ENCODE results near the gene COX18.

The COX18 gene

GRCh38 chr4:73080789-73081188 is 11.3 kb upstream of the COX18 start:
- Histone ChIP-seq H3K4me1 (ENCODE audit: control insufficient read depth, insufficient read depth, low read length) (no peaks in the 10 kb centered on the region), H3K4me3 (ENCODE audit: low read length) (no peak overlapping the region), H3K9ac (ENCODE audit: low read length) (no peak overlapping the region), H3K36me3 (ENCODE audit: control insufficient read depth, insufficient read depth, low read length) (no peaks in the 10 kb centered on the region), H3K9me3 (ENCODE audit: control insufficient read depth, low read length) (no peaks in the 10 kb centered on the region), H3K27me3 (ENCODE audit: control insufficient read depth, insufficient read depth, low read length) (no peaks in the 10 kb centered on the region)

DNA sequence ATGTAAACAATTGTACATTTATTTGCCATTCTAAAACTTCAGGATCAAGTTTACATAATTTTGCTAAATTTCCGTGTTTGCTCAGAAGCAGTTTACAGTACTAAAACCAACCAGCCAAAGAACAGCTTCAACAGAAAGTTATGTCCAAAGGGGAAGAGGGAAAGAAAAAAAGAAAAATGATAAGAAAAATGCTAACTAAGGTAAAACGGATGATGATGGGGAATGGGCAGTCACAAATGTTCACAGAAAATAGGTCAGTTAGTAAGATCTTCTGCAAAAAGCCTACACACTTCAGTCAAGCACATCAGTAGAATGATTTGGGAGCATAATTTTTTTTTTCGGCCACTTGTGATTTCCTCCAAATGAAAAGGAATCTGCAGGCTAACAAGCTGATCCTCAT is 6.3 kb upstream of the COX18 start:
- no peak overlapping the region for H3K4me3 ChIP-seq (ENCODE audit: low read length)
- no peaks in the 10 kb centered on the region for H3K27me3 ChIP-seq (ENCODE audit: control insufficient read depth, insufficient read depth, low read length)
- H3K4me1 ChIP-seq (ENCODE audit: control insufficient read depth, insufficient read depth, low read length) = no peaks in the 10 kb centered on the region
- H3K36me3 ChIP-seq (ENCODE audit: control insufficient read depth, insufficient read depth, low read length) = no peaks in the 10 kb centered on the region
- no peaks in the 10 kb centered on the region for H3K9me3 ChIP-seq (ENCODE audit: control insufficient read depth, low read length)
- no peak overlapping the region for H3K9ac ChIP-seq (ENCODE audit: low read length)

GRCh38 chr4:73070074-73070390 is 516 bp upstream of the COX18 start:
- Histone ChIP-seq H3K9ac (ENCODE audit: low read length) (peak overlapping the region; percentile 46), H3K27me3 (ENCODE audit: control insufficient read depth, insufficient read depth, low read length) (no peaks in the 10 kb centered on the region), H3K4me3 (ENCODE audit: low read length) (peak overlapping the region; percentile 43), H3K4me1 (ENCODE audit: control insufficient read depth, insufficient read depth, low read length) (peaks cover 4% of the 10 kb centered on the region), H3K36me3 (ENCODE audit: control insufficient read depth, insufficient read depth, low read length) (no peaks in the 10 kb centered on the region), H3K9me3 (ENCODE audit: control insufficient read depth, low read length) (no peaks in the 10 kb centered on the region)

DNA sequence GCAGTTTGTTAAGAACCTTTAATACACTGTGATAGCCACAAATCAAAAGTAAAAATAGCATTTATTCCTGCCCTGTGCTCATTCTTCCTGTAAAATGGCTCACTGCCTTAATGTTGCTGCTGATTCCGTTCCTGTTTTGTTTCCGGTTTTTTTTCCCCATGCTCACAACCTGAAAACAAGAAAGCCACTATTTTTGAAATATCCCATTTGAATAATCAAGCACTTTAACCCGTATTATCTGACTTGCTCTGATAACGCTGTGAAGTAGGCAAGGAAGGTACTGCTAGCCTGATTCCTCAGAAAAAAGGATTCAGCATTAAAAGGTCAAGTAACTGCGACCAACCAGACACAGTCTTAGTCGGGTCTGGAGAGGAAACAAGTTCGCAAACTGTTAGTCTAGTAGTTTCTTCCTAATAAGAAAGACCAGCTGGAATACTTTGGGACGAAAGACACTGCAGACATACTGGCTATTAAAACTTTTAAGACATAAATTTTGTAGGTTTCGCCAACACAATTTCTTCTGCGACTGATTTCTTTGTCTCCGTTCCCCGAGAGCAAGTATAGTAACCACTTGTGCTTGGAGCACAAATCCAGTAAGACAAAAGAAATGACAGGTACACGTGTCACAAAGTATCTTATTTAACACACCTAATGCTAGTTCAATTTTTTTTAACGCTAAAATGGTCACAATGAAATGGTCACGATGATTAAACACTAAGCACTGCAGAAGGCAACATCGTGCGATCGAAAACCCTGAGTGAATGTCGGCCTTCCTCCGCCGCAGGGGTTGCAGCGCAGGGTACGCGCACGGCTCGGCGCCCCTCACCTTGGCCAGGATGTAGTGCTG is 802 bp downstream of the COX18 start:
- H3K27me3 ChIP-seq (ENCODE audit: control insufficient read depth, insufficient read depth, low read length) = no peaks in the 10 kb centered on the region
- peak overlapping the region; percentile 84 for H3K9ac ChIP-seq (ENCODE audit: low read length)
- H3K36me3 ChIP-seq (ENCODE audit: control insufficient read depth, insufficient read depth, low read length) = no peaks in the 10 kb centered on the region
- H3K4me3 ChIP-seq (ENCODE audit: low read length) = peak overlapping the region; percentile 71
- peaks cover 4% of the 10 kb centered on the region for H3K4me1 ChIP-seq (ENCODE audit: control insufficient read depth, insufficient read depth, low read length)
- H3K9me3 ChIP-seq (ENCODE audit: control insufficient read depth, low read length) = no peaks in the 10 kb centered on the region

- Histone ChIP-seq H3K36me3 (ENCODE audit: control insufficient read depth, insufficient read depth, low read length) (no peaks in the 10 kb centered on the region), H3K9ac (ENCODE audit: low read length) (peak overlapping the region; percentile 84), H3K27me3 (ENCODE audit: control insufficient read depth, insufficient read depth, low read length) (no peaks in the 10 kb centered on the region), H3K4me1 (ENCODE audit: control insufficient read depth, insufficient read depth, low read length) (peaks cover 4% of the 10 kb centered on the region), H3K9me3 (ENCODE audit: control insufficient read depth, low read length) (no peaks in the 10 kb centered on the region), H3K4me3 (ENCODE audit: low read length) (peak overlapping the region; percentile 71)
These were observed 1.5 kb downstream of the COX18 start for GRCh38 chr4:73067971-73068394.

DNA sequence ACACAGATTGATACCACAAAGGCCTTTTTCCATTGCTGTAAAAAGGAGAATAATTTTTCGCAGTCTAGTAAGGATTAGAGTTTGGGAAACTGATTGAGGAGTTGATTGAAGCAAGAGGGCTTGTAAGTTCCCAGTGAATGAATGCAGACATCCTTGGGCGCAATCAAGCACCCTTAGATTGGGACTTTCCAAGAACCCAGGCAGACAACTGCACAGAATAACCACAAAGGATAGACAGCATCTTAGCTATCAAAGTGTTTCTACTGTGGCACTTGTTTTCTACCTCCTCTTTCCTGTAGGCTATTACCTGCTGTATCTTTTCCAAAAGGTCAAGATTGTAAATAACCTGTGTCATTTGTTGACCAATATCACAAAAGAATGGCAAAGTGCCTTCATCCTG is 2.6 kb downstream of the COX18 start:
- Histone ChIP-seq H3K9me3 (ENCODE audit: control insufficient read depth, low read length) (no peaks in the 10 kb centered on the region), H3K27me3 (ENCODE audit: control insufficient read depth, insufficient read depth, low read length) (no peaks in the 10 kb centered on the region), H3K4me3 (ENCODE audit: low read length) (no peak overlapping the region), H3K9ac (ENCODE audit: low read length) (no peak overlapping the region), H3K4me1 (ENCODE audit: control insufficient read depth, insufficient read depth, low read length) (peaks cover 4% of the 10 kb centered on the region), H3K36me3 (ENCODE audit: control insufficient read depth, insufficient read depth, low read length) (no peaks in the 10 kb centered on the region)

GRCh38 chr4:73066445-73066844 is 3.1 kb downstream of the COX18 start:
- Histone ChIP-seq H3K4me1 (ENCODE audit: control insufficient read depth, insufficient read depth, low read length) (peaks cover 4% of the 10 kb centered on the region), H3K4me3 (ENCODE audit: low read length) (no peak overlapping the region), H3K9ac (ENCODE audit: low read length) (no peak overlapping the region)

GRCh38 chr4:73064536-73064935 is 5.0 kb downstream of the COX18 start:
- Histone ChIP-seq H3K4me3 (ENCODE audit: low read length) (no peak overlapping the region), H3K9me3 (ENCODE audit: control insufficient read depth, low read length) (no peaks in the 10 kb centered on the region), H3K36me3 (ENCODE audit: control insufficient read depth, insufficient read depth, low read length) (no peaks in the 10 kb centered on the region), H3K27me3 (ENCODE audit: control insufficient read depth, insufficient read depth, low read length) (no peaks in the 10 kb centered on the region), H3K4me1 (ENCODE audit: control insufficient read depth, insufficient read depth, low read length) (peaks cover 4% of the 10 kb centered on the region), H3K9ac (ENCODE audit: low read length) (no peak overlapping the region)

More at GRCh38 chr4:73066445-73066844, 3.1 kb downstream of the COX18 start:
- Histone ChIP-seq H3K27me3 (ENCODE audit: control insufficient read depth, insufficient read depth, low read length) (no peaks in the 10 kb centered on the region), H3K9me3 (ENCODE audit: control insufficient read depth, low read length) (no peaks in the 10 kb centered on the region), H3K36me3 (ENCODE audit: control insufficient read depth, insufficient read depth, low read length) (no peaks in the 10 kb centered on the region)

GRCh38 chr4:73055241-73055897 is 14.1 kb downstream of the COX18 start:
- no peaks in the 10 kb centered on the region for H3K9me3 ChIP-seq (ENCODE audit: control insufficient read depth, low read length)
- H3K36me3 ChIP-seq (ENCODE audit: control insufficient read depth, insufficient read depth, low read length) = peaks cover 6% of the 10 kb centered on the region
- no peaks in the 10 kb centered on the region for H3K4me1 ChIP-seq (ENCODE audit: control insufficient read depth, insufficient read depth, low read length)
- no peak overlapping the region for H3K4me3 ChIP-seq (ENCODE audit: low read length)
- H3K27me3 ChIP-seq (ENCODE audit: control insufficient read depth, insufficient read depth, low read length) = no peaks in the 10 kb centered on the region
- no peak overlapping the region for H3K9ac ChIP-seq (ENCODE audit: low read length)

DNA sequence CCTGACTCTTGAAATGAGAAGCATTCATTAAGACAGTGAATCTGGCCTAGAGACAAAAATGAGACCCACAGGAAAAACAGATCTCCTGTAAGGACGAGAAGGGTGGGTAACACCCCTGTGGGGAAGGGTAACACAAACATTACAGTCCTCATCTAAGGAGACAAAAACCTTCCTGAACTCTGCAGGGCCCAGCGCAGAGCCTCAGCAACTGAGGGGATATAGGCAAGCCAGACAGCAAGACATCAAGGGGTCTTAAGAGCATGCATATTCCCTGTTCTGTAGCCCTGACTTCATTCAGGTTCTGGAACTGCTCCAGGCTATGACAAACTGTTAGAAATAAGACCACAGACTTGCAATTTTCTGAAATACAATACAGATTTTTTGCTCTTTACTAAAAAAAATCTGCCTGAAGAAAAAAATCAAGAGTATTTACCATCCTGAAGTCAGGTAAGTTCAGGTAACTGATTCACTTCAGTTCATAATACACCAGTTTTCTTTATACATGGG is 15.5 kb downstream of the COX18 start:
- Histone ChIP-seq H3K4me1 (ENCODE audit: control insufficient read depth, insufficient read depth, low read length) (no peaks in the 10 kb centered on the region), H3K9me3 (ENCODE audit: control insufficient read depth, low read length) (no peaks in the 10 kb centered on the region), H3K27me3 (ENCODE audit: control insufficient read depth, insufficient read depth, low read length) (no peaks in the 10 kb centered on the region), H3K4me3 (ENCODE audit: low read length) (no peak overlapping the region), H3K36me3 (ENCODE audit: control insufficient read depth, insufficient read depth, low read length) (peaks cover under 1% of the 10 kb centered on the region), H3K9ac (ENCODE audit: low read length) (no peak overlapping the region)

DNA sequence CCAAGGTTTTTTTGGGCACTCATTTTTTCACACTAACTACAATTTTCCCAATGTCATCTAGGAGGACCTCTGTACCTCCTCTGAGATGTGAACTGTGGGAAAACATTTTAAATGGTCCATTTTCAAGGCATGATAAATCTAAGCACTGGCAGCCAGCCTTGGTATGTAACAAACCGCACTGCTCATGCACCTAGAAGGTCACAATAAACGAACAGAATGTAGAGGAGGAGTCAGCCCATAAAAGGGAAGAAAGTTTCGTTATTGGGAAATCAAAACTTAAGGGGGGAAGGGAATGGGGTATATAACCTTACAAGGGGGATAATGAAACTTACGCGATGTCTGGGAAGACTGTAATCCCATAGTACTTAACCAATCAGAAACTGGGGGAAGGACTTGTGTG is 16.4 kb downstream of the COX18 start:
- no peaks in the 10 kb centered on the region for H3K4me1 ChIP-seq (ENCODE audit: control insufficient read depth, insufficient read depth, low read length)
- H3K36me3 ChIP-seq (ENCODE audit: control insufficient read depth, insufficient read depth, low read length) = no peaks in the 10 kb centered on the region
- no peaks in the 10 kb centered on the region for H3K9me3 ChIP-seq (ENCODE audit: control insufficient read depth, low read length)
- no peaks in the 10 kb centered on the region for H3K27me3 ChIP-seq (ENCODE audit: control insufficient read depth, insufficient read depth, low read length)
- no peak overlapping the region for H3K9ac ChIP-seq (ENCODE audit: low read length)
- H3K4me3 ChIP-seq (ENCODE audit: low read length) = no peak overlapping the region

DNA sequence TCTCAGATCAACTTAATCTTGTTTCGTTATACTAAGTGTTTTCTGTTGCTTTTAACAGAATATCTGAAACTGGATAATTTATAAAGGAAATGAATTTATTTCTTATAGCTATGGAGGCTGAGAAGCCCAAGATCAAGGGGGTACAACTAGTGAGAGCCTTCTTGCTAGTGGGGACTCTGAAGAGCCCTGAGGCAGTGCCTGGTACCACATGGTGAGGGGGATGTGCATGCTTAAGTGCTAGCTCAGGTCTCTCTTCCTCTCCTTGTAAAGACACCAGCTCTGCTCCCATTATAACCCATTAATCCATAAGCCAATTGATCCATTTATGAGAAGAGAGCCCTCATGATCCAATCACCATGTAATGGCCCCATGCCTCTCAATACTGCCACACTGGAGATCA is 17.9 kb downstream of the COX18 start:
- Histone ChIP-seq H3K4me3 (ENCODE audit: low read length) (no peak overlapping the region), H3K9me3 (ENCODE audit: control insufficient read depth, low read length) (no peaks in the 10 kb centered on the region), H3K9ac (ENCODE audit: low read length) (no peak overlapping the region), H3K4me1 (ENCODE audit: control insufficient read depth, insufficient read depth, low read length) (no peaks in the 10 kb centered on the region), H3K36me3 (ENCODE audit: control insufficient read depth, insufficient read depth, low read length) (no peaks in the 10 kb centered on the region), H3K27me3 (ENCODE audit: control insufficient read depth, insufficient read depth, low read length) (no peaks in the 10 kb centered on the region)

All from mucosa of stomach (tissue), 1 donor.